Spleen (tissue), 11 donors: ENCODE results near the gene RORC. TPM values are rescaled to one million over a fixed set of nuclear protein-coding genes. Genes with fewer than 3 reads are reported as not detected.

Experiments
- DNase-seq: peaks from one replicate; pipeline ENCODE4 v3.0.0-alpha.2; 2020
- H3K27ac ChIP-seq, 8 donors: fragments of 200-600 bp; sonication (generic) in 7 of 8; 1 replicate in 4 of 8; 2 replicates in 4 of 8; pipeline versions ENCODE4 v1.5.0 to v1.8.0; 2016 to 2021; ENCODE audit warnings: inconsistent platforms in 4 of 8, mild to moderate bottlenecking in 4 of 8, moderate library complexity in 1 of 8
- H3K27me3 ChIP-seq, 7 donors: fragments of 200-600 bp; sonication (generic) in 6 of 7; replicated peaks in 1 of 7; 1 replicate in 4 of 7; 2 replicates in 3 of 7; pipeline versions ENCODE4 v1.5.0 to v1.8.0; 2016 to 2021; ENCODE audit warnings: inconsistent platforms in 3 of 7, mild to moderate bottlenecking in 1 of 7
- H3K36me3 ChIP-seq, 6 donors: fragments of 200-600 bp; sonication (generic) in 5 of 6; 1 replicate in 4 of 6; 2 replicates in 2 of 6; pipeline versions ENCODE4 v1.5.0 to v1.8.0; 2016 to 2021; ENCODE audit warnings: inconsistent platforms in 2 of 6
- H3K4me1 ChIP-seq, 6 donors: fragments of 200-600 bp; sonication (generic) in 5 of 6; 1 replicate in 3 of 6; 2 replicates in 3 of 6; pipeline versions ENCODE4 v1.5.0 to v1.8.0; 2016 to 2021; ENCODE audit warnings: inconsistent platforms in 3 of 6
- H3K4me3 ChIP-seq, 8 donors: fragments of 200-600 bp; sonication (generic) in 7 of 8; 1 replicate in 4 of 8; 2 replicates in 4 of 8; pipeline versions ENCODE4 v1.5.0 to v1.8.0; 2016 to 2021; ENCODE audit warnings: inconsistent platforms in 4 of 8, mild to moderate bottlenecking in 4 of 8, moderate library complexity in 2 of 8
- H3K9me3 ChIP-seq, 8 donors: fragments of 200-600 bp; sonication (generic) in 7 of 8; 1 replicate in 4 of 8; 2 replicates in 4 of 8; pipeline versions ENCODE4 v1.5.0 to v1.8.0; 2016 to 2021; ENCODE audit warnings: inconsistent platforms in 4 of 8
- POLR2A ChIP-seq, 3 donors: fragments of 450-650 bp; IDR thresholded peaks; one replicate each; pipeline ENCODE4 v1.5.1; 2017; ENCODE audit warnings: antibody characterized with exemption in 3 of 3, mild to moderate bottlenecking in 1 of 3
- POLR2AphosphoS5 ChIP-seq, 3 donors: sonication (generic); formaldehyde crosslinking; IDR thresholded peaks; one replicate each; pipeline ENCODE4 v1.5.1; 2017; ENCODE audit warnings: antibody characterized with exemption in 3 of 3
- WGBS, 5 donors: extraction: QIAGEN DNeasy Blood & Tissue Kit in 3 of 5; methylation state at CpG; one replicate each; pipeline versions ENCODE4 v1.1.5 to v1.1.7; 2013 to 2018; 5-methylcytosine and 5-hydroxymethylcytosine counted together
- intact Hi-C: fragments of 100-400 bp; cut with DNase I; formaldehyde crosslinking; loops from one replicate; pipeline ENCODE4 v1.15.0; 2023; ENCODE audit warnings: low total_unique reads
- polyA plus RNA-seq, 3 donors: library from polyadenylated mRNA; stranded (reverse); fragments of 200-250 nt; gene quantifications; one replicate each; pipeline ENCODE4 v1.2.1, GENCODE V29; 2013
- total RNA-seq, 7 donors: library from RNA; depleted of rRNA in 3 of 7; stranded (reverse); fragments of >200 nt in 3 of 7; fragmentation: NEBNext Ultra II Directional in 4 of 7; extraction: Animal tissue kit (Norgen Biotek cat#: 25700) in 4 of 7; gene quantifications; one replicate each; pipeline versions ENCODE4 v1.1.0 to v1.2.1, GENCODE V29; 2016 to 2021
- TF ChIP-seq, protein P1 (sequence below), 11 experiments: fragments of 200-600 bp in 7 of 11; fragments of 450-650 bp in 4 of 11; sonication (generic) in 4 of 11; IDR thresholded peaks in 8 of 11; conservative IDR thresholded peaks in 3 of 11; 1 replicate in 7 of 11; 2 replicates in 4 of 11; pipeline versions ENCODE4 v1.4.0 to v1.8.0; 2016 to 2021; ENCODE audit warnings: antibody characterized with exemption in 11 of 11, inconsistent platforms in 4 of 11, mild to moderate bottlenecking in 1 of 11
- donor health status: healthy with polysubstance abuse.
- donor health status: DM: no; HTN: no; CAD: no; lungs with moderate emphysema.
- donor health status: DM: no; HTN: no; CAD: no.
- donor health status: Bipolar disorder and iron deficiency.
- donor health status: healthy.
- donor health status: DM: no; HTN: no; CAD: no.
- donor health status: DM: yes; HTN: yes; CAD: no.

Gene RORC
- total and polyA plus RNA-seq, 10 donors, result 0.14 to 4.1 (median 1.6) TPM

DNA sequence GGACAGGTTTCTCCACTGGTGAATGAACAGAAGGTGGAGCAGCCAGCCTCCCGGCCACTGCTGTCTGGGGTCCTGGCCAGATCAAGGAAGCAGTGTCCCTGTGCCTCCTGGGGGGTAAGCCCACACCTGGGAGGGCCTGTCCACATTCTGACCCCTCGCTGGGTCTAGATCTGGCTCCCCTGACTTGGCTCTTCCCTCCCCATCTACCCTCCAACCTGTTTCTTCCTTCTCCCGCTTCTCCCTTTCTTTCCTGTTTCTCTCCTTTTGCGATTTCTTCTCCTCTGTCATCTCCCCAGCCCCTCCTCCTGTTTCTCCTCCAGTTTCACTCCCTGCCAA, 378 bp downstream of the RORC start:
- Histone ChIP-seq H3K27ac (peak overlapping the region in 3 of 8 donors; percentile 4 to 65 (median 14)), H3K4me1 (peaks cover 6 to 53% (median 29%) of the 10 kb centered on the region in 6 donors), H3K9me3 (no peaks in the 10 kb centered on the region), H3K27me3 (peaks cover 0 to 19% (median 0%) of the 10 kb centered on the region in 7 donors), H3K36me3 (no peaks in the 10 kb centered on the region), H3K4me3 (peak overlapping the region in 1 of 8 donors; percentile 19)
- no peak for DNase-seq
- intact Hi-C loops, result loop anchor here (10.0 kb wide), 1 partner anchor 236 kb away; no protein-coding TSS in a partner anchor
- TF ChIP-seq POLR2A (IDR thresholded peaks at IDR 0.05), result no peak
- no peak for TF ChIP-seq POLR2AphosphoS5 (IDR thresholded peaks at IDR 0.05)
- TF ChIP-seq, protein P1, sequence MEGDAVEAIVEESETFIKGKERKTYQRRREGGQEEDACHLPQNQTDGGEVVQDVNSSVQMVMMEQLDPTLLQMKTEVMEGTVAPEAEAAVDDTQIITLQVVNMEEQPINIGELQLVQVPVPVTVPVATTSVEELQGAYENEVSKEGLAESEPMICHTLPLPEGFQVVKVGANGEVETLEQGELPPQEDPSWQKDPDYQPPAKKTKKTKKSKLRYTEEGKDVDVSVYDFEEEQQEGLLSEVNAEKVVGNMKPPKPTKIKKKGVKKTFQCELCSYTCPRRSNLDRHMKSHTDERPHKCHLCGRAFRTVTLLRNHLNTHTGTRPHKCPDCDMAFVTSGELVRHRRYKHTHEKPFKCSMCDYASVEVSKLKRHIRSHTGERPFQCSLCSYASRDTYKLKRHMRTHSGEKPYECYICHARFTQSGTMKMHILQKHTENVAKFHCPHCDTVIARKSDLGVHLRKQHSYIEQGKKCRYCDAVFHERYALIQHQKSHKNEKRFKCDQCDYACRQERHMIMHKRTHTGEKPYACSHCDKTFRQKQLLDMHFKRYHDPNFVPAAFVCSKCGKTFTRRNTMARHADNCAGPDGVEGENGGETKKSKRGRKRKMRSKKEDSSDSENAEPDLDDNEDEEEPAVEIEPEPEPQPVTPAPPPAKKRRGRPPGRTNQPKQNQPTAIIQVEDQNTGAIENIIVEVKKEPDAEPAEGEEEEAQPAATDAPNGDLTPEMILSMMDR (IDR thresholded peaks at IDR 0.05 in 8 of 11, conservative IDR thresholded peaks at IDR 0.05 in 3 of 11), result no peak
- 73 to 91% (median 78%) methylated on average over 4 of the region's 4 CpGs for WGBS, 5 donors

DNA sequence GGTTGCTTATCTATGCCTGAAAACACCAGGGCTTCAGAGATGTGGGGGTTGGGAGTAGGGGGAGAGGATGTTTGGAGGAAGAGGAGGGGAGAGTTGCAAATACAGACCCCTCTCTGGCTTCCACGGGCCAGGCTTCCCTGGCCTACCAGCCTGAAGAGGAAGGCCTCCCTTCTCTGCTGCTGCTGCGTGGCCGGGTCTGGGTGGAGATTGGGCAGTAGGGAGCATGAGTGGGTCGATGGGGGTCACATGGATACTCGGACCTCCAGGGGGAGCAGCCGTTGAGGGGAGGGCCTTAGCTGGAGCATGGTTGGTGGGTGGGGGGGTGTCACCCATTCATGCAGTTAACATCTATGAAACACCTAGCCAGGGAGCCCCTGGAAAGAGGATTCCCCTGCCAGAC, 1.5 kb downstream of the RORC start:
- Histone ChIP-seq H3K36me3 (no peaks in the 10 kb centered on the region), H3K9me3 (no peaks in the 10 kb centered on the region), H3K4me1 (peaks cover 6 to 52% (median 29%) of the 10 kb centered on the region in 6 donors), H3K27ac (peak overlapping the region in 3 of 8 donors; percentile 8 to 65 (median 36)), H3K27me3 (peaks cover 0 to 23% (median 0%) of the 10 kb centered on the region in 7 donors), H3K4me3 (no peak overlapping the region)
- WGBS, 5 donors, result 42 to 56% (median 49%) methylated on average over 6 of the region's 6 CpGs
- no peak for DNase-seq
- TF ChIP-seq, protein P1 (IDR thresholded peaks at IDR 0.05 in 8 of 11, conservative IDR thresholded peaks at IDR 0.05 in 3 of 11), result no peak
- no peak for TF ChIP-seq POLR2A (IDR thresholded peaks at IDR 0.05)
- TF ChIP-seq POLR2AphosphoS5 (IDR thresholded peaks at IDR 0.05), result no peak
- intact Hi-C loops, result loop anchor here (10.0 kb wide), 1 partner anchor 235 kb away; no protein-coding TSS in a partner anchor

DNA sequence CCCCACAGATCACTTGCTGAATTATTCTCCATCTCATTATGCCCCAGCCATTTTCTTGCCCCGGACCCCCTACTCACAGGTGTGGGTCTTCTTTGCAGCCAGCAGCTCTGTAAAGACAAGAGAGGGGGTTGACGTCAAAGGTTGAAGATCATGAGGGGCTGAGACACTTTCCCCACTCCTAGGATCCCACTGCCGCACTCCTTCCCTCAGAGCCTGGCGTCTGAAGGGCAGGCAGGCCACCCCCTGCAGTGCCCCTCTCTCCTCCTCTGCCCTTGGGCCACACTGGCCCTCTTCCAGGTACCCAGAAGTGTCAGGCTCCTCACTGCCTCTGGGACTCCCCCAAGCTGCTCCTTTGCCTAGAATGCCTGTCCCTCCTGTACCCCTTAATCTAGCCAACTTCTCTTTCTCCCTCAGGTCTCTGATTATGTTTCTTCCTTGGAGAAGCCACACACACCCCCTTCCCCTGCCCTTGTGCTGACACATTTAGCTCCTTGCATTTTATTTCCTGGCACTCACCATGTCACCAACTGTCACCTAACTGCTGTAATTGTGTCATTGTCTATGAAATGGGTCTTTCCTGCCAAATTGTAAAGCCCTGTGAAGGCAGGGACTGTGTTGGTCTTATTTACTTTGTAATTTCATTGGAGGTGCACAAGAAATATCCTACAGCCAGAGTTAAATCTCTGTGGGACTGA, 2.1 kb downstream of the RORC start:
- H3K27ac ChIP-seq, result peak overlapping the region in 3 of 8 donors; percentile 8 to 65 (median 36)
- peaks cover 6 to 52% (median 29%) of the 10 kb centered on the region in 6 donors for H3K4me1 ChIP-seq
- H3K4me3 ChIP-seq, result no peak overlapping the region
- WGBS, 5 donors, result 27 to 39% (median 32%) methylated on average over 4 of the region's 4 CpGs
- no peaks in the 10 kb centered on the region for H3K9me3 ChIP-seq
- intact Hi-C loops, result loop anchor here (10.0 kb wide), 1 partner anchor 235 kb away; no protein-coding TSS in a partner anchor
- no peak for DNase-seq
- H3K36me3 ChIP-seq, result no peaks in the 10 kb centered on the region
- H3K27me3 ChIP-seq, result peaks cover 0 to 23% (median 0%) of the 10 kb centered on the region in 7 donors
- no peak for TF ChIP-seq POLR2AphosphoS5 (IDR thresholded peaks at IDR 0.05)
- TF ChIP-seq, protein P1 (IDR thresholded peaks at IDR 0.05 in 8 of 11, conservative IDR thresholded peaks at IDR 0.05 in 3 of 11), result no peak
- TF ChIP-seq POLR2A (IDR thresholded peaks at IDR 0.05), result no peak

DNA sequence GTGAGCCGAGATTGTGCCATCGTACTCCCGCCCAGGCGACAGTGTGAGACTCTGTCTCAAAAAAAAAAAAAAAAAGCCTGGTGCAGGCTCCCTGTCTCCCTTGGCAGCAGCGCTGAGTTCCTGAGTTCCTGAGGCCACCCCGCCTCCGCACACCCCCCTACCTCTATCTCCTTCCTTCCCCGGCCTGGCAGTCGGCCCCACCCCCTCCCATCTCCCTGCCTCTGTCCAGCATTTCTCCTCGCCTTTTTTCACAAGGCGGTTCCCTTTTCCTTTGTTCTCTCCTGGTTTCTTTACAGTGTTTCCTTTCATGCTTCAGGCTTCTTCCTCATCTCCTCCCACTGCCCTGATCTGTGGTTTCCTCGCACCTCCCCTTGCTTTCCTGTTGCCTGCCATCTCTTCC, 2.7 kb downstream of the RORC start:
- no peak overlapping the region for H3K4me3 ChIP-seq
- intact Hi-C loops, result no loop called here
- H3K9me3 ChIP-seq, result no peaks in the 10 kb centered on the region
- TF ChIP-seq, protein P1 (IDR thresholded peaks at IDR 0.05 in 8 of 11, conservative IDR thresholded peaks at IDR 0.05 in 3 of 11), result no peak
- TF ChIP-seq POLR2A (IDR thresholded peaks at IDR 0.05), result no peak
- peaks cover 0 to 23% (median 0%) of the 10 kb centered on the region in 7 donors for H3K27me3 ChIP-seq
- no peak for DNase-seq
- peaks cover 6 to 48% (median 27%) of the 10 kb centered on the region in 6 donors for H3K4me1 ChIP-seq
- H3K27ac ChIP-seq, result peak overlapping the region in 2 of 8 donors; percentile 8 to 65
- 3 to 9% (median 5%) methylated on average over 11 to 12 of the region's 12 CpGs for WGBS, 5 donors
- no peaks in the 10 kb centered on the region for H3K36me3 ChIP-seq
